ENCODE results near the gene WDFY4. TPM values are rescaled to one million over a fixed set of nuclear protein-coding genes. Genes with fewer than 3 reads are reported as not detected.
A peak's percentile ranks its signal among the peaks of the same experiment; 100 is the strongest.

WDFY4 gene
- total RNA-seq, 8 experiments from 2014 or later = 0.05 to 2.0 (median 0.13) TPM; not detected in 1

DNA sequence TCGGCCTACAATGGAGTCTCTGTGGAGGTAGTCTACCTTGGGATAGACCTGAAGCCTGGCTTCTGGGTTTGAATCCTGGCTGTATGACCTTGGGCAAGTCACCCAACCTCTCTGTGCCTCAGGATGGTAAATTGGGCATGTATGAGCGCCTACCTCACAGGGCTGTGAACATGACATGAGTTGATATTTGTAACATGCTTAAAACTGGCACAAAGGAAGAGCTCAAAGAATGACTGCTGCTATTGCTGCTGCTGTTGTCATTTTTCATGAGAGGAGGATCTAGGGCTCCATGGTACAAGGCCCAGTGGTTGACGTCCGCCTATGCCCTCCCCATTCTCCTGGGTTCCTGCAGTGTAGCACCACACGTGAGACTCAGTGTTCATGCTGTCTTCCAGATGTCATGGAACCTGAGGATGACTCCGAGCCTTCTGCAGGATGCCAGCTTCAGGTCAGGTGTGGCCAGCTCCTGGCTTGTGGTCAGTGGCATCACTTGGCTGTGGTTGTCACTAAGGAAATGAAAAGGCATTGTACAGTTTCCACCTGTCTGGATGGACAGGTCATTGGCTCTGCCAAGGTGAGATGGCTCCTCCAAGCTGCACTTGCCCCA lies 95.0 kb downstream of the WDFY4 start:
- in situ Hi-C loops (cut with MboI; ENCODE audit: low pct_unique_long_range_greater_than_20kb in 2 of 9, low sequenced_read_pairs in 9 of 9, unreplicated experiment in 9 of 9) = no loop called here
- 7 to 100% (median 63%) methylated on average over 1 to 4 of the region's 6 CpGs; no CpG with 5 or more reads in 4 of the 10 experiments for WGBS, 10 experiments
- ATAC-seq (replicated peaks in 6 of 8) = no peak
- Histone ChIP-seq H3K4me3 (no peak overlapping the region), H3K4me1 (replicated peaks in 1 of 2) (no peaks in the 10 kb centered on the region), H3K27ac (no peak overlapping the region)

DNA sequence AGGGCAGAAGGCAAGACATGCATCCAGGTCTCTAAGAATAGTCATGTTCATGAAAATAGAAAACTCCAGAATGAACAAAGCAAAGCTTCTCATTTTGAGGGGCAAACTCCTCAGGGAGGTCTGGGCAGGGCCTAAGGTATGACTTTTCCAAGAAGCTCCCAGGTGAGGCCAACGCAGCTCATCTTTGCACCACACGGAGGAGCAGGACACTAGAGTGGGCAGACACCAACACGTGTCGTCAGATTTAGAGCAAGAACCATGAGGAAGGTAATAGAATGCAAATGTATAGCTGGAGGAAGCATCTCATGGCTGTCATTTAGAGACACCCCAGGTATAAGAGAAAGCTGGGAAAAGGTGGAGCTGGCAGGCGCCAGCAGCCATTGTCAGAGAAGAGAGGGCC lies 95.7 kb downstream of the WDFY4 start:
- Histone ChIP-seq H3K4me3 (no peak overlapping the region), H3K4me1 (replicated peaks in 1 of 2) (no peaks in the 10 kb centered on the region), H3K27ac (no peak overlapping the region)
- no peak for ATAC-seq (replicated peaks in 6 of 8)
- in situ Hi-C loops (cut with MboI; ENCODE audit: low pct_unique_long_range_greater_than_20kb in 2 of 9, low sequenced_read_pairs in 9 of 9, unreplicated experiment in 9 of 9) = no loop called here
- 50 to 100% (median 84%) methylated on average over 2 to 5 of the region's 5 CpGs; no CpG with 5 or more reads in 1 of the 10 experiments for WGBS, 10 experiments

DNA sequence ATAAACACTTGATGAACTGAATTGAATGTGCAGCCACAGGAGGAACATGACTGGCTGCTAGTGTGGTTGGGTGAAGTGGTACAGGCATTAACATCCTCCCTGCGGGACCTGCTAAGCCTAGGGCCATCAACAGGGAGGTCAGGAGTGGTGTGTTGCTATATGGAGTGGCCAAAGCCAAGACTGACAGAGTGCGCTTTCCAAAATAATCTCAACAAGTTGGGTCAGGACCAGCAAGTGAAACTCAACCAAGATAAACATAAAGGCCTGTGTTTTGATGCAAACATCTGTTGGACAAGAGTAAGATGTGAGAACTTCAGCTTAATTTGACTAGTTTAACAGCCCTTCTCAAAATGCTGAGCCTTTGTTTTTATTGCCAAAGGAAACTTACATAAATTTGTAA lies 97.7 kb downstream of the WDFY4 start:
- no peak for ATAC-seq (replicated peaks in 6 of 8)
- H3K27ac ChIP-seq = no peak overlapping the region
- H3K4me1 ChIP-seq (replicated peaks in 1 of 2) = peaks cover 0 to 5% of the 10 kb centered on the region in 2 donors
- WGBS, 10 experiments = 44 to 91% (median 79%) methylated on average over 1 to 2 of the region's 2 CpGs; no CpG with 5 or more reads in 4 of the 10 experiments
- no peak overlapping the region for H3K4me3 ChIP-seq
- in situ Hi-C loops (cut with MboI; ENCODE audit: low pct_unique_long_range_greater_than_20kb in 2 of 9, low sequenced_read_pairs in 9 of 9, unreplicated experiment in 9 of 9) = no loop called here

DNA sequence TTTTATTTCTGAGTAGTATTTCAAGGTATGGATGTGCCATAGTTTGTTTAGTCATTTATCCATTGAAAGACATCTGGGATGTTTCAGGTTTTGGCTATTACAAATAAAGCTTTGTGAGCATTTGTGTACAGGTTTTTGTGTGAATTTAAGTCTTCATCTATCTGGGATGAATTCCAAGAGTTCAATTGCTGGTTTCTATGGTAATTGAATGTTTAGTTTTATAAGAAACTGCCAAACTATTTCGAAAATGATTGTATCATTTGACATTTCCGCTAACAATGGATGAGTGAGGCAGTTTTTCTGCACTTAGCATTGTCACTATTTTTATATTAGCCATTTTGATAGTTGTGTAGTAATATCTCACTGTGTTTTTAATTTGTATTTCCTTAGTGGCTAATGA lies 99.4 kb downstream of the WDFY4 start:
- no peak for ATAC-seq (replicated peaks in 6 of 8)
- no peak overlapping the region for H3K4me3 ChIP-seq
- WGBS, 10 experiments = 28 to 73% (median 55%) methylated on average over 1 to 2 of the region's 2 CpGs; no CpG with 5 or more reads in 2 of the 10 experiments
- H3K27ac ChIP-seq = no peak overlapping the region
- peaks cover 0 to 5% of the 10 kb centered on the region in 2 donors for H3K4me1 ChIP-seq (replicated peaks in 1 of 2)
- in situ Hi-C loops (cut with MboI; ENCODE audit: low pct_unique_long_range_greater_than_20kb in 2 of 9, low sequenced_read_pairs in 9 of 9, unreplicated experiment in 9 of 9) = no loop called here

DNA sequence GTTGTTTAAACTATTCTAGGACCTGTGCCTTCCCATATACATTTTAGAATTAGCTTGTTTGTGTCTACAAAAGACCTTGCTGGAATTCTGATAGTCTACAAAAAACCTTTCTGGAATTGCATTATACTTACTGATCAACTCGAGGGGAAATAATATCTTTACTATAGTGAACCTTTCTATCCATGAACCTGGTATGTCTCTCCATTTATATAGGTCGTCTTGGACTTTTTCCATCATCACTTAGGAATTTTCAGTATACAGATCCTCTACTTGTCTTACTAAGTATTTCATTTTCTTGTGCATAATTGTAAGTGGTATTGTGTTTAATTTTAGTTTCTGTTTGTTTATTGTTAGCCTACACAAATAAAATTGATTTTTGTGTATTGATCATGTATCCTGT lies 101.1 kb downstream of the WDFY4 start:
- H3K4me1 ChIP-seq (replicated peaks in 1 of 2) = peaks cover 0 to 5% of the 10 kb centered on the region in 2 donors
- no peak overlapping the region for H3K27ac ChIP-seq
- in situ Hi-C loops (cut with MboI; ENCODE audit: low pct_unique_long_range_greater_than_20kb in 2 of 9, low sequenced_read_pairs in 9 of 9, unreplicated experiment in 9 of 9) = no loop called here
- no peak overlapping the region for H3K4me3 ChIP-seq
- whole genome bisulfite sequencing, 10 experiments = 0 to 71% (median 52%) methylated on average over 1 to 2 of the region's 2 CpGs
- ATAC-seq (replicated peaks in 6 of 8) = no peak

DNA sequence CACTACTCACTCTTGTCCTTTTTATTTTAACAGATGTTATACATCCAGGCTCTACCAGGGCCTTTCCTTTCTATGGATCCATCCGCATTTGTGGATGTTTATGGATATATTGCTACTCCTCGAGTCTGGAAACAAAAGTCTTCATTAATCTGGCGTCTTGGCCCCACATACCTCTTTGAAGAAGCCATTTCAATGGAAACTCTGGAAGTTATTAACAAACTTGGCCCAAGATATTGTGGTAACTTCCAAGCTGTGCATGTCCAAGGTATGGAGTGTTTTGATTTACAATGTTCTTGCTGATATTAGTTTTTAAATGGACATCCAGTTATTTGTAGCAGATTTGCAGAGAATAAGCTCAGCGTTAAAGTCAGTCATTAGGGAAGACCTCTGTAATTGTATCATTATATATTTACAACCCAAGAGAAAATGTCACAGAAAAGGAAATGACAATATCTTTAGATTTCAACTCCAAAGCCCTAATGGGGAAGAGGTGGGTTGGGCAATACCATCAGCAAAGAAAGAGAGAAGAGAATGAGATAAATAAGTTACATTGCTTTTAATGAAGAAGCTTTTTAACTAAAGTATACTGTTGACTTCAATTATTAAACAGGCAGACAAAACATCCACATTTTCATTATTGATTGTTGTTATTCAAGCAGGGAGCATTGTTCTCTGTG lies 102.1 kb downstream of the WDFY4 start:
- WGBS, 10 experiments = 0 to 77% (median 61%) methylated on average over 2 to 4 of the region's 4 CpGs; no CpG with 5 or more reads in 1 of the 10 experiments

DNA sequence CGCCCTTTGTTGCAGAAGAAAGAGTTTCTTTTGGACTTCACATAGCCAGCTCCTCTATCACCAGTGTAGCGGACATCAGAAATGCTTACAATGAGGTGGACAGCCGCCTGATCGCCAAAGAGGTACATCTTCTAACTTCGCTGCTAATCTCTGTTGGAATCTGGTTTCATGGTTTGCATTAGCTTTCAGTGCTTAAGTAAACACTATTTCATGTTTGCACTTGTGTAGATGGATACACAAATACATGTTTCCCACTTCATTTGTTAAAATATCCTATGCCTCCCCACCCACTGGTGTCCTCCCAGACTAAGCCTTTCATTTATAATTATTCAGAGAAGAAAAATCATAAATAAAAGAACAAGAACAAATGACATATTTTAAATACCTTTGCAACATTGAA lies 103.9 kb downstream of the WDFY4 start:
- Histone ChIP-seq H3K4me3 (no peak overlapping the region), H3K27ac (no peak overlapping the region), H3K4me1 (replicated peaks in 1 of 2) (peaks cover 0 to 5% of the 10 kb centered on the region in 2 donors)
- peak in 2 of 8 experiments; percentile 31 to 53 for ATAC-seq (replicated peaks in 6 of 8)
- WGBS, 10 experiments = 33 to 89% (median 71%) methylated on average over 1 to 5 of the region's 5 CpGs; no CpG with 5 or more reads in 1 of the 10 experiments
- in situ Hi-C loops (cut with MboI; ENCODE audit: low pct_unique_long_range_greater_than_20kb in 2 of 9, low sequenced_read_pairs in 9 of 9, unreplicated experiment in 9 of 9) = no loop called here

More for the DNA sequence above, 102.1 kb downstream of the WDFY4 start:
- no peak overlapping the region for H3K4me3 ChIP-seq
- no peak for ATAC-seq (replicated peaks in 6 of 8)
- in situ Hi-C loops (cut with MboI; ENCODE audit: low pct_unique_long_range_greater_than_20kb in 2 of 9, low sequenced_read_pairs in 9 of 9, unreplicated experiment in 9 of 9) = no loop called here
- peaks cover 0 to 5% of the 10 kb centered on the region in 2 donors for H3K4me1 ChIP-seq (replicated peaks in 1 of 2)
- no peak overlapping the region for H3K27ac ChIP-seq

DNA sequence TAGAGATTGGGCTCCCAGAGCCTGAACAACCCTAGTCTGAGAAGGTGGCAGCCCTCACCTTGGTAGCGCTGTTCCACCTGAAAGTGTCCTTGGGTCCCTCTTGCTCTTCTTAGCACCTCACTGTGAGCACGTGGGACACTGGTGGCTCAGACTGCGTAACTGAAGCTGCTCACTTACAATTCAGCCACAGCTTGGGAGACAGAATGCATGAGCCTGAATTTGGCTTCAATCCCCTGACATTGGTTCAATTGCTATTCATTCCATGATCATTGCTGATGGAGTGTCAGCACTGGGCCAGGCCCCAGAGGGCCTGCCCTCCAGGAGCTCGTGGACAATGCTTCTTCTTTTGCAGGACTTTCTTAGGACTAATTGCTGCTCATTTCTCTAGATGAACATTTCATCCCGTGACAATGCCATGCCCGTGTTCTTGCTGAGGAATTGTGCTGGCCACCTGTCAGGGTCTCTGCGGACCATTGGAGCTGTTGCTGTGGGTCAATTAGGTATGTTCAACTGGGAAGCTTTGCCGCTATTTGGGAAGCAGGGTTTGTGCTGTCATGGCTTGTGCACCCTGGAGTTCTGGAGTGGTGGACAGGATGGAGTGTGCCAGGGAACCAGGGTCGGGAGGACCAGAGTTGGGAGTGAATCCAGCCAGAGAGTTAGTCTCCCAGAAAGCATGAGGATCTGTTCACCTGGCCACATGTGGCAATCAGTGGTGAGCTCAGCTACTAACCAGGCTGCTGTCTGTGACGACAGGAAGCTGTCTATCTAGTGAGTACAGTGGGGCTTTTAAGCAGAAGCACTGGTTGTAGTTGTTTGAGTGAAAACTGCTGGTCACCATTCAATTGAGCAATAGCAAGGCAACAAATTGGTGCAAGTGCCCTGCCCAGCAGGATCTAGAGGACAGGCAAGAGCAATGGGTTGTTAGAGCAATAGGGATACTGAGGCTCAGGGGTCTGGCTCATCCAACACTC lies 105.1 kb downstream of the WDFY4 start:
- Histone ChIP-seq H3K4me3 (no peak overlapping the region), H3K4me1 (replicated peaks in 1 of 2) (peaks cover 0 to 5% of the 10 kb centered on the region in 2 donors), H3K27ac (no peak overlapping the region)
- in situ Hi-C loops (cut with MboI; ENCODE audit: low pct_unique_long_range_greater_than_20kb in 2 of 9, low sequenced_read_pairs in 9 of 9, unreplicated experiment in 9 of 9) = no loop called here
- 50 to 100% (median 76%) methylated on average over 1 to 7 of the region's 10 CpGs; no CpG with 5 or more reads in 1 of the 10 experiments for WGBS, 10 experiments
- ATAC-seq (replicated peaks in 6 of 8) = no peak

DNA sequence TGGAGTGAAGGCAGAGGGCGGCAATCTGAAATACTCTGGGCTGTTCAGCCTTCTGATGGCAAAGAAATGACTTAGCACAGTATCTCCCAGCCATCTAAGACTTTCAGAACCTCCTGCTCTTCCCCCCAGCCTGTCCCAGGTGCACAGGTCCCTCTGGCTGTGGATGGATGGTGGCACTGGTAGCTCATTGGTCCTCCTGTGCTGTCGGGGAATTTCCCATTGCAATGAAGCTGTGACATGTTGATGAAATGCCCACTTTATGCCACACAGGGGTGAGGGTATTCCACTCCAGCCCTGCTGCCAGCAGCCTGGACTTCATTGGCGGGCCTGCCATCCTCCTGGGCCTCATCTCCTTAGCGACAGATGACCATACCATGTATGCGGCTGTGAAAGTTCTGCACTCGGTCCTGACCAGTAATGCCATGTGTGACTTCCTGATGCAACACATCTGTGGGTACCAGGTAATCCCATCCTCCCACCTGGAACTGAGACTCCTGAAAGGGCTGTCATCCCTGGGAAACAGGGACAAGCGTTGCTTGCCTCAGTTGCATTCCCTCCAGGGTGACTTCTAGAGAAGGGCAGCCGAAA lies 105.9 kb downstream of the WDFY4 start:
- no peak for ATAC-seq (replicated peaks in 6 of 8)
- in situ Hi-C loops (cut with MboI; ENCODE audit: low pct_unique_long_range_greater_than_20kb in 2 of 9, low sequenced_read_pairs in 9 of 9, unreplicated experiment in 9 of 9) = no loop called here
- H3K4me3 ChIP-seq = no peak overlapping the region
- 60 to 85% (median 71%) methylated on average over 1 to 5 of the region's 8 CpGs; no CpG with 5 or more reads in 5 of the 10 experiments for WGBS, 10 experiments
- H3K4me1 ChIP-seq (replicated peaks in 1 of 2) = peaks cover 0 to 5% of the 10 kb centered on the region in 2 donors
- no peak overlapping the region for H3K27ac ChIP-seq

DNA sequence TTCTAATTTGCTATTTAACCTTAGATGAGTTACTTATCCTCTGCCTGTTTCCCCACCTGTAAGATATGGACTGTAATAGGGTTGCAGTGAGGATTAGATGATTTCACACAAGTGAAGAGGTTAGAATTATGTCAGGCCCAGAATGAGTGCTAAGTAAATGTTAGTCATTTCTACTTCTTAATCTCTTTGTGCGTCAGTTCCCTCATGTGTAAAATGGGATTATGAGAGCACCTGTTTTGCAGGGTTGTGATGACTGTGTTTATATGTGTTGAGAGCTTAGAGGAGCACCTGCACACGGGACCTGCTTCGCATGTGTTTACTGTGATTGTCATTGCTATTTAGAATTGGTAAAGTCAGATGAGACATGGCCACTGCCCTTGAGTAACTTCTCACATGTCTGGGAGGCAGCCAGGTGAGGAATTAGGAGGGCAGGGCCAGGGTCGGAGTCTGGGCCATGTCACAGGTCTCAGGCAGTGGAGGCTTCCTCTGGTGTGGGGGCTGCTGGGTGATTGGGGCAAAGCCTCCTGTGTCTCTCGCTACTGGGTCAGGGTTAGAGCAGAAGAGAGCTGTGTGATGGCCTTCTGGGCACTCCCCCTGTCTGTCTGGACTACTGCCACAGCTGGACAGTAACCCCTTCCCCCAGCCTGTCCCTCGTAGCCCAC lies 106.7 kb downstream of the WDFY4 start:
- Histone ChIP-seq H3K4me3 (no peak overlapping the region), H3K4me1 (replicated peaks in 1 of 2) (peaks cover 0 to 5% of the 10 kb centered on the region in 2 donors), H3K27ac (no peak overlapping the region)
- in situ Hi-C loops (cut with MboI; ENCODE audit: low pct_unique_long_range_greater_than_20kb in 2 of 9, low sequenced_read_pairs in 9 of 9, unreplicated experiment in 9 of 9) = no loop called here
- whole genome bisulfite sequencing, 10 experiments = 20 to 100% (median 79%) methylated on average over 2 to 5 of the region's 6 CpGs; no CpG with 5 or more reads in 2 of the 10 experiments
- no peak for ATAC-seq (replicated peaks in 6 of 8)

DNA sequence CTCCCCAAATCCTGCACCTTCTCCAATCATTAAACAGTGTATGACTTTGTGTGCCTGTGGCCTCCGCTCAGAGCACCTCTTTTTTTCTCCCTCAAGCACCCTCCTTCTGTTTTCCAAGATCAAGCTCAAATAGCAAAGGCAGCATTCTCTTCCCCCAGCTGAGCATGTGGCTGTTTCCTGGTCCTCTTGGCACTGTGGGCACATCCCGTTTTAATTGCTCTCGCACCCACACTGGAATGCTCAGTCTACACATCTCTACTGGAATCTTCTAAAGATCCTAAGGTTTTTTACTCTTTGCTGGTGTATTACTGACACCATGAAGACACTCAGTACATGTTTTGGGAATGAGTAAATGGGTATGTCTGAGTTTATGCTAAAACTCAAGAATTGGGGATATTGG lies 107.4 kb downstream of the WDFY4 start:
- Histone ChIP-seq H3K4me1 (replicated peaks in 1 of 2) (peaks cover 0 to 2% of the 10 kb centered on the region in 2 donors), H3K4me3 (no peak overlapping the region), H3K27ac (no peak overlapping the region)
- ATAC-seq (replicated peaks in 6 of 8) = no peak
- WGBS, 10 experiments = 60 to 100% (median 89%) methylated on average over 1 to 2 of the region's 3 CpGs; no CpG with 5 or more reads in 6 of the 10 experiments
- in situ Hi-C loops (cut with MboI; ENCODE audit: low pct_unique_long_range_greater_than_20kb in 2 of 9, low sequenced_read_pairs in 9 of 9, unreplicated experiment in 9 of 9) = no loop called here

DNA sequence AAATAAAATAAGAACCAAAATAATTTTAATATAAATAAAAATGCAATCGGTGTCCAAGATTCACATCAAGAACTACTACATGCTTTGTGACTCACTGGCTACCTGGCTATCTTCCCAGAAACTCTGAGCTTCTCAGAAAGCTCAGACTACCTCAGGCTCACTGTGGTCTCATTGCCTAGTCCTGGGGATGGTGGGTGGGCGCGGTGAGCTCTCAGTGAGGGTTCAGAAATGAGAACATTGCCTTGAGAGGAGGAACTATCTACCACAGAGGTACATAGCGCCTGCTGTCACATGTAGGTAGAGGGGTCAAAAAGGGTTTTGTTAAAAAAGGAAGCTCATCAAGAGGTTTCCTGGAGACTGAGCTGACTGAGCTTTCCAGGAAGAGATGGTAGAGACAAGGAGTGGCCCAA lies 108.0 kb downstream of the WDFY4 start:
- no peak overlapping the region for H3K4me3 ChIP-seq
- no peaks in the 10 kb centered on the region for H3K4me1 ChIP-seq (replicated peaks in 1 of 2)
- no peak overlapping the region for H3K27ac ChIP-seq
- ATAC-seq (replicated peaks in 6 of 8) = peak in 2 of 8 experiments; percentile 39 to 47
- WGBS, 10 experiments = 17 to 86% (median 65%) methylated on average over 1 to 4 of the region's 4 CpGs; no CpG with 5 or more reads in 2 of the 10 experiments
- in situ Hi-C loops (cut with MboI; ENCODE audit: low pct_unique_long_range_greater_than_20kb in 2 of 9, low sequenced_read_pairs in 9 of 9, unreplicated experiment in 9 of 9) = no loop called here
